Measurements from ENCODE around the gene TAOK1. TPM values are rescaled to one million over a fixed set of nuclear protein-coding genes. Genes with fewer than 3 reads are reported as not detected.

TAOK1 gene
- total RNA-seq, 1 experiment from 2014 or later = 85.5 TPM

GRCh38 chr17:29590411-29591145 lies 200.4 kb downstream of the TAOK1 start:
- Histone ChIP-seq H3K36me3 (ENCODE audit: insufficient read depth, low read length, poor library complexity, severe bottlenecking) (no peaks in the 10 kb centered on the region), H3K4me1 (ENCODE audit: insufficient read depth, low read length, poor library complexity, severe bottlenecking) (peaks cover 68% of the 10 kb centered on the region), H3K4me3 (ENCODE audit: low read depth, low read length, poor library complexity, severe bottlenecking) (peak overlapping the region; percentile 97), H3K9me3 (ENCODE audit: low read depth, low read length, poor library complexity, severe bottlenecking) (no peaks in the 10 kb centered on the region), H3K27ac (ENCODE audit: low read depth, low read length, poor library complexity, severe bottlenecking) (peak overlapping the region; percentile 83), H3K27me3 (replicated peaks; ENCODE audit: insufficient read depth, low read depth, low read length, poor library complexity) (no peaks in the 10 kb centered on the region)
- DNase-seq (ENCODE audit: low spot score) = peak; percentile 87
- POLR2A ChIA-PET (ENCODE audit: low non-redundant PET) = no interaction called here
- TF ChIP-seq CTCF (conservative IDR thresholded peaks at IDR 0.05; ENCODE audit: low read depth, low read length) = no peak
- CTCF ChIA-PET = interaction anchor here (0.6 to 2.6 kb wide), 3 partner anchors 27 to 442 kb away, joined by 6 to 16 read pairs (median 9); no protein-coding TSS in a partner anchor
- intact Hi-C loops (cut with micrococcal nuclease; ENCODE audit: unreplicated experiment) = loop anchor here (1.0 kb wide), 2 partner anchors 10 to 22 kb away; partner anchors contain the start of gene TP53I13
- BruUV-seq (replicated peaks) = no TSS peak

- H3K36me3 ChIP-seq (ENCODE audit: insufficient read depth, low read length, poor library complexity, severe bottlenecking) = no peaks in the 10 kb centered on the region
- ChIA-PET POLR2A (ENCODE audit: low non-redundant PET) (interaction anchor here (0.6 to 1.0 kb wide), 2 partner anchors 11 to 24 kb away, joined by 3 to 5 read pairs; no protein-coding TSS in a partner anchor), CTCF (interaction anchor here (0.6 to 2.6 kb wide), 11 partner anchors 12 to 887 kb away, joined by 3 to 16 read pairs (median 4); no protein-coding TSS in a partner anchor)
- no peaks in the 10 kb centered on the region for H3K27me3 ChIP-seq (replicated peaks; ENCODE audit: insufficient read depth, low read depth, low read length, poor library complexity)
- H3K9me3 ChIP-seq (ENCODE audit: low read depth, low read length, poor library complexity, severe bottlenecking) = no peaks in the 10 kb centered on the region
- H3K27ac ChIP-seq (ENCODE audit: low read depth, low read length, poor library complexity, severe bottlenecking) = peak overlapping the region; percentile 83
- peak overlapping the region; percentile 97 for H3K4me3 ChIP-seq (ENCODE audit: low read depth, low read length, poor library complexity, severe bottlenecking)
- TF ChIP-seq EZH2 (IDR thresholded peaks at IDR 0.05; ENCODE audit: borderline replicate concordance, low read depth, low read length, poor library complexity, severe bottlenecking) = no peak
- no peak for TF ChIP-seq CTCF (conservative IDR thresholded peaks at IDR 0.05; ENCODE audit: low read depth, low read length)
- intact Hi-C loops (cut with micrococcal nuclease; ENCODE audit: unreplicated experiment) = loop anchor here (1.0 kb wide), 2 partner anchors 11 to 23 kb away; partner anchors contain the start of gene TP53I13
- no TSS peak for BruUV-seq (replicated peaks)
- no peak for DNase-seq (ENCODE audit: low spot score)
- H3K4me1 ChIP-seq (ENCODE audit: insufficient read depth, low read length, poor library complexity, severe bottlenecking) = peaks cover 70% of the 10 kb centered on the region
Measured at GRCh38 chr17:29591146-29591736, 201.1 kb downstream of the TAOK1 start.

- DNase-seq (ENCODE audit: low spot score) = peak; percentile 98
- ChIA-PET POLR2A (ENCODE audit: low non-redundant PET) (interaction anchor here (0.6 to 1.0 kb wide), 5 partner anchors 12 to 25 kb away, joined by 3 to 17 read pairs (median 4); partner anchors contain the start of gene ABHD15), CTCF (interaction anchor here (0.5 to 2.6 kb wide), 15 partner anchors 13 to 886 kb away, joined by 3 to 16 read pairs (median 4); no protein-coding TSS in a partner anchor)
- Histone ChIP-seq H3K27ac (ENCODE audit: low read depth, low read length, poor library complexity, severe bottlenecking) (peak overlapping the region; percentile 83), H3K4me3 (ENCODE audit: low read depth, low read length, poor library complexity, severe bottlenecking) (peak overlapping the region; percentile 97), H3K4me1 (ENCODE audit: insufficient read depth, low read length, poor library complexity, severe bottlenecking) (peaks cover 72% of the 10 kb centered on the region), H3K27me3 (replicated peaks; ENCODE audit: insufficient read depth, low read depth, low read length, poor library complexity) (no peaks in the 10 kb centered on the region), H3K36me3 (ENCODE audit: insufficient read depth, low read length, poor library complexity, severe bottlenecking) (no peaks in the 10 kb centered on the region), H3K9me3 (ENCODE audit: low read depth, low read length, poor library complexity, severe bottlenecking) (no peaks in the 10 kb centered on the region)
- BruUV-seq (replicated peaks) = no TSS peak
- intact Hi-C loops (cut with micrococcal nuclease; ENCODE audit: unreplicated experiment) = loop anchor here (1.0 kb wide), 2 partner anchors 12 to 24 kb away; partner anchors contain the start of gene TP53I13
- TF ChIP-seq EZH2 (IDR thresholded peaks at IDR 0.05; ENCODE audit: borderline replicate concordance, low read depth, low read length, poor library complexity, severe bottlenecking) = no peak
- TF ChIP-seq CTCF (conservative IDR thresholded peaks at IDR 0.05; ENCODE audit: low read depth, low read length) = peak; percentile 99
Measured at GRCh38 chr17:29591737-29592608, 201.8 kb downstream of the TAOK1 start.
